Measurements from ENCODE around the gene CADM4.
"Not testable (repeated sequence)": the region's sequence is repeated elsewhere in the genome, so short reads cannot be mapped to it uniquely, and the experiment has no call there.

CADM4 gene

GRCh38 chr19:43607238-43608205 lies 32.1 kb downstream of the CADM4 start:
- no peak for DNase-seq (ENCODE audit: low read depth, low spot score)

GRCh38 chr19:43606569-43607229 lies 33.0 kb downstream of the CADM4 start:
- DNase-seq (ENCODE audit: low read depth, low spot score): no peak

DNA sequence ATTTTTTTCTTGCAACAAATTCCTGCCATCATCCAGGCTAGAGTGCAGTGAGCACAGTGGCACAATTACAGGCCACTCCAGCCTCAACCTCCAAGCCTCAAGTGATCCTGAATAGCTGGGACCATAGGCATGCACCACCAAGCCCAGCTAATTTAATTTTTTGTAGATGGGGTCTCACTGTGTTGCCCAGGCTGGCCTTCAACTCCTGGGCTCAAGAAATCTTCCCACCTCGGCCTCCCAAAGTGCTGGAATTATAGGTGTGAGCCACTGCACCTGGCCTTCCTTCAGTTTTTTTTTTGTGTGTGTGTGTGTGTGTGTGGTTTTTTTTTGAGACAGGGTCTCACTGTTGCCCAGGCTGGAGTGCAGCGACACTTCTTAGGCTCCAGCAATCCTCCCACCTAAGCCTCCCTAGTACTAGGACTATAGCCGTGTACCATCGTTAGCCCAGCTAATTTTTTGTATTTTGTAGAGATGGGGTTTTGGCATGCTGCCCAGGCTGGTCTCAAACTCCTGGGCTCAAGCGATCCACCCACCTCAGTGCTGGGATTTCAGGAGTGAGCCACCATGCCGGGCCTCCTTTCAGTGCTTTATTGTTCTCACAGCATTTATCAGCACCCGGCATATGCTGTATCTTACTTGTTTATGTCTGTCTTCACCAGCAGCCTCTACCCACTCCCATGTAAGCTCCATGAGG lies 33.6 kb downstream of the CADM4 start:
- DNase-seq (ENCODE audit: low read depth, low spot score): no peak

DNA sequence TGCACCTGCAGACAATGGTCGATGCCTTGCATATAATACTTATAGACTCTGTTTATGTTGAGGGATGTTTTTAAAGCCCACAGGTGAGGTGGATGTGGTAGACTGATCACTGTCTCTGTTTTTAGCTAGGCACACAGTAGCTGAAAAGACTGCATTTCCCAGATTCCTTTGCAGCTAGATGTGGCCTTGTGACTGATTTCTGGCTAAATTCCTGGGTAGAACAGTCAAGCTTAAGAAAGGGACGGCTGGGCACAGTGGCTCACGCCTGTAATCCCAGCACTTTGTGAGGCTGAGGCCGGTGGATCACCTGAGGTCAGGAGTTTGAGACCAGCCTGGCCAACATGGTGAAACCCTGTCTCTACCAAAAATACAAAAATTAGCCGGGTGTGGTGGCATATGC lies 39.3 kb downstream of the CADM4 start:
- DNase-seq (ENCODE audit: low read depth, low spot score): not testable (repeated sequence)

DNA sequence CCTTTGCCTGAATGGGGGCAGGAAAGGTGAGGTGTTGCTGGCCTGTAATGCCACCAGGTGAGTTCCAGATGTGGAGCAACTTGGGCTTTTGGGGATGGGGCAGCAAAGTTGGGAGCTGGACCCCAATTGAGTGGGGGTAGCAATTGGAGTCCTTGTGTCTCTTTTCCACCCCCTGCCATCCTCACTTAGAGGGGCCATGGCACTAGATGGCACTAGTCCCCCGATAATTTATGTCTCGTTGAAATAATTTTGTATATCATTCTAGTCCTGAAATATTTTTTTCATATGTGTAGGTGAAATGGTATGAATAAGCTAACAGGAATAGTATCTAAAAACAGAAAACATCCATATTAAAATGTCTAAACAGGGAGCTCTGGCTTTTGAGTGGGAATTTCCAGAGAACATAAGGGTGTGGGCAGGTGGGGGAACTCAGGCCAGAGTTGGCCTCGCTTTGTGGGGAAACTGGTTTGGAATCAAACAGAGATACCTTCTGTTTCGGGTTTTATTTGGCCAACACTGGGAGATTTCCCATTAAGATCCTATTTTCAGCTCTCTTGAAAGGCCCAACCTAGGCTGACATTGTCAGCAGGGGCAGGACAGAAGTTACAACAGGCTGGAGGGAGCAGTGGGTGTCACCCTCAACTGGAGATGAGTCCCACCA lies 39.9 kb downstream of the CADM4 start:
- DNase-seq (ENCODE audit: low read depth, low spot score): no peak

DNA sequence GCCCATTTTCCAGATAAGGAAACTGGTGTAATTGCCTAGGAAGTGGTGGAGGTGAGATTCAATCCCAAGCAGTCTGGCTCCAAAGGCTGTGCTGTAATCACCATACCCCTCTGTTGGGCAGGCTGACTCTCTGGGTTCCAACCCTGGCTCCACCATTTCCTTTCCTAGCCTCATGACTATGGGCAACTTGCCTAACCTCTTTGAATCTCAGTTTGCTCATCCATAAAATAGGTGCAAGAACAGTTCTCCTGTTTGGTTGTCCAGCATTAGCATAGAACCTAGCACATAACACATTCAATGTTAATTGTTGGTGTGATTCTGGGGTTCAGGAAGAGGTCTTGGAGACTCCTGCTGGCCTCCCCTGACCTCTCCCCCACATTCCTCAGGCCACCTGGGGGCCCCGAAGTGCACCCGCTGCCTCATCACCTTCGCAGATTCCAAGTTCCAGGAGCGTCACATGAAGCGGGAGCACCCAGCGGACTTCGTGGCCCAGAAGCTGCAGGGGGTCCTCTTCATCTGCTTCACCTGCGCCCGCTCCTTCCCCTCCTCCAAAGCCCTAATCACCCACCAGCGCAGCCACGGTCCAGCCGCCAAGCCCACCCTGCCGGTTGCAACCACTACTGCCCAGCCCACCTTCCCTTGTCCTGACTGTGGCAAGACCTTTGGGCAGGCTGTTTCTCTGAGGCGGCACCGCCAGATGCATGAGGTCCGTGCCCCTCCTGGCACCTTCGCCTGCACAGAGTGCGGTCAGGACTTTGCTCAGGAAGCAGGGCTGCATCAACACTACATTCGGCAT lies 41.0 kb downstream of the CADM4 start:
- DNase-seq (ENCODE audit: low read depth, low spot score): no peak

- no peak for DNase-seq (ENCODE audit: low read depth, low spot score)
These were observed 41.8 kb downstream of the CADM4 start for GRCh38 chr19:43597876-43598275.

DNA sequence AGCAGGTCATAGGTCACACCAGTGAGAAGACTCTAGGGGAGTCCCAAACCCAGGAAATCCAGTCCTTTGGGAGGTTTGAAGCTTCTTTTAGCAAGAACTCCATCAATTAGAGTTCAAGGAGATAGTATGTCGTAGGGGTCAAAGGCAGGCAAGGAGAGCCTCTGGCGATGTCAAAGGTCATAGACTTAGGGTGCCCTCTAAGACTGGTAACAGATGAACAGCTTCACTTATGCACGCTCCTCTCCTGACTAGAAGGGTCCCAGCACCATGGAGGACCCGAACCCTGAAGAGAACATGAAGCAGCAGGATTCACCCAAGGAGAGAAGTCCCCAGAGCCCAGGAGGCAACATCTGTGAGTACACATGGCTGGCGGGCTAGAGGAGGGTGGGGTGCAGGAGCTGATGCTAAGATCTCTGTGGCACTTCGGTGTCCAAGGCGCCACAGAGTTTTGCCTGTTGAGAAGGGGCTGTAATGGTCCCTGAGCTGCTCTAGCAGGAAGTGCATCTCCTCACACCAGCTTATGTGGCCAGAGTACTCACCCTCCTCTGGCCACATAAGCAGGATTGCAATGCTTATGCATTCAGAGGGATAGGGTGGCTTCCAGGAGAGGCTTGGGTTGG lies 42.7 kb downstream of the CADM4 start:
- DNase-seq (ENCODE audit: low read depth, low spot score): no peak

- peak; percentile 90 for DNase-seq (ENCODE audit: low read depth, low spot score)
These were observed 43.4 kb downstream of the CADM4 start, which contains the start of the genes IRGQ and ZNF576 for GRCh38 chr19:43595999-43596841. Gene IRGQ, minus strand, starts transcription at chr19:43596134. Its CDS starts 796 bp downstream, at chr19:43595338. Gene ZNF576, plus strand, starts transcription at chr19:43596595. Its CDS starts 514 bp downstream, at chr19:43597109.

DNA sequence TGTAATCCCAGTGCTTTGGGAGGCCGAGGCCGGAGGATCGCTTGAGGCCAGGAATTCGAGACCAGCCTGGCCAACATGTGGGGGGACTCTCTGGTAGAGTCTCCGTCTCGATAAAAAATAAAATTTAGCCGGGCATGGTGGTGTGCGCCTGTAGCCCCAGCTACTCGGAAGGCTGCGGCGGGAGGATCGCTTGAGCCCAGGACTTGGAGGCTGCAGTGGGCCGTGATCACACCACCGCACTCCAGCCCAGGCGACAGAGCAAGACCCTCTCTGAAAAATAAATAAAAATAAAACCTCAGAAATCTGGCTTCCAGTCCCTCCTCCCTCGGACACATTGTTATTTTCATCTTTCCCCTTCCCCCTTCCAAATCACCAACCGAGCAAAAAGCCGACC lies 44.0 kb downstream of the CADM4 start:
- DNase-seq (ENCODE audit: low read depth, low spot score): no peak

DNA sequence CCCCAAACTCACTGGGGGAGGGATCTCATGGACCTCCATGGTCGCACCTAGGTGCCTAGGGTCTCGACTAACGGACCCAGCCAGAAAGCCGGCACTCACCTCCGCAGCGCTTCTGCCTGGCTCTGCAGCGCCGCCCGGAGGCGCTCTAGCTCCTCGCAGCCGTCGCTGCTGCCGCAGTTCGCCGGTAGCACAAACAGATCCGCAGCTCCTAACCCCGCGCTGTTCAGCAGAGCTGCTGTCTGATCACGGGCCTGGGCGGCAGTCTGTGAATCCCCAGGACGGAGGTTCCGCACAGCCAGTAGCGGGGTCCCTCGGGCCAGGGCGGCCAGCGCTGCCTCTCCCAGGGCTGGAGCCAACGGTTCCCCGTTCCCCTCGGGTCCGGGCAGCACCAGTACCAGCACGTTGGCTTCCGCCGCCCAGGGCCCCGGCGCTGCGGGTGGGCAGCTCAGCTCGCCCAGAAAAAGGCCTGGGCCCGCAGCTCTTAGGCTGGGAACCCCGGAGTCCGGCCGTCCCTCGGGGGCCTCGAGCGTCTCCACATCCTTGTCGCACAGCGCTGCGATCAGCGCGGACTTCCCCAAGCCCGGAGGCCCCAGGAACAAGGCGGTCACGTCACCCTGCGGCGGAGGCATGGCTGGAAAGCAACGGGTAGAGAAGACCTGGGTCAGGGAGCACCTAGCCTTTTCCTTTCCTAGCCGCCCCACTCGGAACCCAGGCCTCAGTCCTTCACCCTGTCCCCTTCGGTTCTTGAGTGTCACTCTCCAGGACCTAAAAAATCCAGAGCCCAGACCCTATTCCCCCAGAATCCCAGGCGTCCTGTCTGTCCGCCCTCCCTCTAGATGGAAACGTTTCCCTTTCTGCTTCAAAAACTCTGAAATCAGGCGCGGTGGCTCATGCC lies 44.7 kb downstream of the CADM4 start:
- DNase-seq (ENCODE audit: low read depth, low spot score): peak; percentile 47

DNA sequence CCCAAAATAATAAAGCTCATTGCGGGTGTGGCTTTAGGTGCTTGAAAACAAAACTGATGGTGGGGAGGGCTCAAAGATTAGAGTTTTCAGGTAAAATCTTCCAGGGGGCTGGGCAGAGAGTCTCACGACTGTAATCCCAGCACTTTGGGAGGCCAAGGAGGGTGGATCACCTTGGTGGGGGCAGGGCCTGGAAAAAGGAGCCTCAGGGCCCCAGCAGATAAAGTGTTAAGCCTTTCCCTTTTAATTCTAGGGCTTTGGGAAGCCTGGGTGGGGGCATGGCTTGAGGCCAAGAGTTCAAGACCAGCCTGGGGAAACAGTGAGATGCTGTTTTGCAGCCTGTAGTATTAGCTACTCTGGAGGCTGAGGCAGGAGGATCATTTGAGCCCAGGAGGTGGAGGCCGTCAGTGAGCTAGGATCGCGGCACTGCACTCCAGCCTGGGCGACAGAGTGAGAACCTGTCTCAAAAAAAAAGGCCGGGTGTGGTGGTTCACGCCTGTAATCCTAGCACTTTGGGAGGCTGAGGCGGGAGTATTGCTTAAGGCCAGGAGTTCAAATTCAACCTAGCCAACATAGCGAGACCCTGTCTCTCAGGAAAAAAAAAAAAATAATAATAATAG lies 45.5 kb downstream of the CADM4 start:
- no peak for DNase-seq (ENCODE audit: low read depth, low spot score)

- DNase-seq (ENCODE audit: low read depth, low spot score): no peak
These were observed 46.8 kb downstream of the CADM4 start for GRCh38 chr19:43592800-43593350.

DNA sequence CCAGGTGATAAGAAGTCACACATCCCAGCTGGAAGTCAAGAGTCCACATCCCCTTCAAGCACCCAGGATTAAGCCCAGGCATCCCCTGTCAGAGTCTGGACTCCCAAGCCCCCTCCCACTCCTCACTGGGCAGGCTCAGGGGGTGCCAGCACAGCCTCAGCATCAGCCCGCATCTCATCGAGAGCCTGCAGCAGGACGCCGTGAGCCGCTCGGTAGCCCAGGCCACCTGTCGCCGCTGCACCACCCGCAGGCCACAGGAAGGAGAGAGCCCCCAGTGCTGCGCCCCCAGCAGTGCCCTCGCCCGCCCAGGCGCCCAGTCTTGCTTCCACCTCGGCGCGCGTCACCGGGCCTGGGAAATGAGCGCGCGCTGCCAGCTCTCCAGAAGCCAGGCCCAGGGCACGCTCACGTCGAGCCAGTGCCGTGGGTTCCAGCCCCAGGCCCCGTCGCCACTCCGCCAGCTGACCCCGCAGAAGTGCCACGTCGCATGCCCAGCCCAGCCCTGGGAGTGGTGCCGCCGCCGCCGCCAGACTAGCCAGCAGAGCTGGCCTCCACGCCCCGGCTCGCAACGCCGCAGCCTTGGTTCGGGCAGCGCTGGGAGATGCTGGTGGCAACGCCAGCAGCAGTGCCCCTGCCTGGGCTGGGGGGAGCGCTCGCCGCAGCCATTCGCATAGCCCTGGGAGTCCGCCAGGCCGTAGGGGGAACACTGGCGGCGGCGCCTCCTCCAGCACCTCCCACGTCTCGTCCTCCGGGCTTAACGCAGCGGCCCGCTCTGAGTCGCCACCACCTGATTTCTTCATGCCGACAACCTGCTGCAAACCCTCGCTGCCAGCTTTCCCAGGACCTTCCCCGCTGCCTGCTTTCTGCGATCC lies 47.5 kb downstream of the CADM4 start:
- no peak for DNase-seq (ENCODE audit: low read depth, low spot score)

GRCh38 chr19:43589678-43590077 lies 50.0 kb downstream of the CADM4 start:
- no peak for DNase-seq (ENCODE audit: low read depth, low spot score)

- no peak for DNase-seq (ENCODE audit: low read depth, low spot score)
These were observed 50.4 kb downstream of the CADM4 start for GRCh38 chr19:43589277-43589676.

- not testable (repeated sequence) for DNase-seq (ENCODE audit: low read depth, low spot score)
These were observed 52.6 kb downstream of the CADM4 start for GRCh38 chr19:43587029-43587428.
